CD4-positive, alpha-beta T cell treated with Interferon alpha-2 for 1 hour (primary cell): ENCODE data around the gene CCDC28A.
"Not testable (repeated sequence)": the region's sequence is repeated elsewhere in the genome, so short reads cannot be mapped to it uniquely, and the experiment has no call there.

ENCODE experiments used
- DNase-seq, 2 donors: peaks; one replicate each; pipeline ENCODE4 v3.0.0-alpha.2; 2020 to 2022

CCDC28A gene

GRCh38 chr6:138773177-138774091 is at the start of gene CCDC28A:
Gene CCDC28A, plus strand, starts transcription at chr6:138773769. Its CDS starts 2,352 bp downstream, at chr6:138776121.
- DNase-seq = peak; percentile 94

GRCh38 chr6:138724015-138724414 is 49.6 kb upstream of the CCDC28A start:
- DNase-seq = no peak

GRCh38 chr6:138726066-138726756 is 47.4 kb upstream of the CCDC28A start:
- no peak for DNase-seq

GRCh38 chr6:138726757-138727097 is 46.8 kb upstream of the CCDC28A start:
- no peak for DNase-seq

GRCh38 chr6:138727182-138727581 is 46.4 kb upstream of the CCDC28A start:
- DNase-seq = no peak

GRCh38 chr6:138728662-138729061 is 44.9 kb upstream of the CCDC28A start:
- no peak for DNase-seq

GRCh38 chr6:138730037-138730436 is 43.5 kb upstream of the CCDC28A start:
- DNase-seq = not testable (repeated sequence)

GRCh38 chr6:138734585-138734984 is 39.0 kb upstream of the CCDC28A start:
- no peak for DNase-seq

GRCh38 chr6:138736640-138737039 is 36.9 kb upstream of the CCDC28A start:
- DNase-seq = no peak

GRCh38 chr6:138752017-138752416 is 21.6 kb upstream of the CCDC28A start:
- no peak for DNase-seq

GRCh38 chr6:138757136-138757535 is 16.4 kb upstream of the CCDC28A start:
- DNase-seq = no peak

GRCh38 chr6:138765896-138766655 is 7.5 kb upstream of the CCDC28A start:
- DNase-seq = peak in 1 of 2 donors; percentile 54

GRCh38 chr6:138769102-138769676 is 4.4 kb upstream of the CCDC28A start:
- DNase-seq = no peak

- DNase-seq = no peak
Observed at GRCh38 chr6:138772596-138773176, 883 bp upstream of the CCDC28A start.

- no peak for DNase-seq
Observed at GRCh38 chr6:138774370-138774769, 801 bp downstream of the CCDC28A start.

GRCh38 chr6:138776659-138777058 is 3.1 kb downstream of the CCDC28A start:
- DNase-seq = no peak

GRCh38 chr6:138778331-138778730 is 4.8 kb downstream of the CCDC28A start:
- DNase-seq = no peak

GRCh38 chr6:138782243-138782642 is 8.7 kb downstream of the CCDC28A start:
- no peak for DNase-seq

GRCh38 chr6:138785079-138785478 is 11.5 kb downstream of the CCDC28A start:
- DNase-seq = no peak

- DNase-seq = no peak
Observed at GRCh38 chr6:138785980-138786379, 12.4 kb downstream of the CCDC28A start.

- no peak for DNase-seq
Observed at GRCh38 chr6:138787138-138787537, 13.6 kb downstream of the CCDC28A start.

GRCh38 chr6:138795809-138796603 is 22.4 kb downstream of the CCDC28A start, which contains the start of gene ECT2L:
Gene ECT2L, plus strand, starts transcription at chr6:138796087. Its CDS starts 17,188 bp downstream, at chr6:138813275.
- DNase-seq = no peak
